HL-60 (cell line): ENCODE measurements around the gene P2RY6.

Source experiments
- DNase-seq, 2 experiments: peaks; one replicate each; pipeline ENCODE4 v3.0.0-alpha.2; 2010 to 2020; ENCODE audit warnings: low read depth in 1 of 2, low spot score in 1 of 2
- H3K27ac ChIP-seq: fragments of 250-450 bp; sonication (Bioruptor Pico); replicated peaks from 2 replicates; pipeline ENCODE4 v1.5.1; 2020; ENCODE audit warnings: mild to moderate bottlenecking, moderate library complexity
- H3K27me3 ChIP-seq: fragments of 250-450 bp; sonication (Bioruptor Pico); 2 replicates; pipeline ENCODE4 v1.5.1; 2021; ENCODE audit warnings: mild to moderate bottlenecking, moderate library complexity; ENCODE audit not compliant: insufficient read depth, poor library complexity, severe bottlenecking
- H3K4me3 ChIP-seq: replicated peaks from 2 replicates; pipeline ENCODE4 v1.5.1; 2011; ENCODE audit warnings: mild to moderate bottlenecking, control low read depth, low read length; ENCODE audit not compliant: insufficient read depth
- GABPA ChIP-seq: IDR thresholded peaks from 2 replicates; pipeline ENCODE4 v1.6.1; 2012; ENCODE audit warnings: low read depth
- POLR2AphosphoS5 ChIP-seq: IDR thresholded peaks from 2 replicates; pipeline ENCODE4 v1.6.1; 2012; ENCODE audit warnings: low read depth
- REST ChIP-seq: IDR thresholded peaks from 2 replicates; pipeline ENCODE4 v1.6.1; 2012; ENCODE audit warnings: low read depth; ENCODE audit not compliant: insufficient replicate concordance
- SPI1 ChIP-seq: IDR thresholded peaks from 2 replicates; pipeline ENCODE4 v1.6.1; 2012; ENCODE audit warnings: low read depth, mild to moderate bottlenecking, borderline replicate concordance
- TF ChIP-seq, protein P1 (sequence below): IDR thresholded peaks from one replicate; pipeline ENCODE4 v1.5.1; 2011; ENCODE audit warnings: low read length, control low read depth, inconsistent platforms; ENCODE audit not compliant: insufficient read depth

Gene P2RY6

GRCh38 chr11:73347067-73347466, 74.9 kb downstream of the P2RY6 start:
- Histone ChIP-seq H3K4me3 (no peak overlapping the region), H3K27ac (no peak overlapping the region), H3K27me3 (no peaks in the 10 kb centered on the region)
- TF ChIP-seq REST (no peak), POLR2AphosphoS5 (no peak), SPI1 (no peak), GABPA (no peak)
- TF ChIP-seq, protein P1, sequence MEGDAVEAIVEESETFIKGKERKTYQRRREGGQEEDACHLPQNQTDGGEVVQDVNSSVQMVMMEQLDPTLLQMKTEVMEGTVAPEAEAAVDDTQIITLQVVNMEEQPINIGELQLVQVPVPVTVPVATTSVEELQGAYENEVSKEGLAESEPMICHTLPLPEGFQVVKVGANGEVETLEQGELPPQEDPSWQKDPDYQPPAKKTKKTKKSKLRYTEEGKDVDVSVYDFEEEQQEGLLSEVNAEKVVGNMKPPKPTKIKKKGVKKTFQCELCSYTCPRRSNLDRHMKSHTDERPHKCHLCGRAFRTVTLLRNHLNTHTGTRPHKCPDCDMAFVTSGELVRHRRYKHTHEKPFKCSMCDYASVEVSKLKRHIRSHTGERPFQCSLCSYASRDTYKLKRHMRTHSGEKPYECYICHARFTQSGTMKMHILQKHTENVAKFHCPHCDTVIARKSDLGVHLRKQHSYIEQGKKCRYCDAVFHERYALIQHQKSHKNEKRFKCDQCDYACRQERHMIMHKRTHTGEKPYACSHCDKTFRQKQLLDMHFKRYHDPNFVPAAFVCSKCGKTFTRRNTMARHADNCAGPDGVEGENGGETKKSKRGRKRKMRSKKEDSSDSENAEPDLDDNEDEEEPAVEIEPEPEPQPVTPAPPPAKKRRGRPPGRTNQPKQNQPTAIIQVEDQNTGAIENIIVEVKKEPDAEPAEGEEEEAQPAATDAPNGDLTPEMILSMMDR, result no peak
- no peak for DNase-seq
